ENCODE data around the gene MGAT5B. TPM values are rescaled to one million over a fixed set of nuclear protein-coding genes. Genes with fewer than 3 reads are reported as not detected.

The MGAT5B gene
- total RNA-seq, 6 experiments from 2014 or later = 1.5 to 2.3 (median 1.8) TPM

- no peak for TF ChIP-seq CTCF (IDR thresholded peaks at IDR 0.05)
- H3K4me1 Mint-ChIP-seq (ENCODE audit: low read depth) = no peaks in the 10 kb centered on the region
- peaks cover 6% of the 10 kb centered on the region for H3K27me3 Mint-ChIP-seq (ENCODE audit: insufficient read depth)
- no peak overlapping the region for H3K4me3 Mint-ChIP-seq
- H3K36me3 Mint-ChIP-seq (ENCODE audit: low read depth) = no peaks in the 10 kb centered on the region
- no peak overlapping the region for H3K27ac Mint-ChIP-seq
- no peak for DNase-seq
- no peaks in the 10 kb centered on the region for H3K9me3 Mint-ChIP-seq
These were observed 21.1 kb downstream of the MGAT5B start for GRCh38 chr17:76889323-76889722.

- Mint-ChIP-seq H3K36me3 (ENCODE audit: low read depth) (no peaks in the 10 kb centered on the region), H3K27me3 (ENCODE audit: insufficient read depth) (peaks cover 11% of the 10 kb centered on the region; the same call in 1 of the 2 replicates), H3K9me3 (no peaks in the 10 kb centered on the region), H3K27ac (no peak overlapping the region), H3K4me3 (no peak overlapping the region), H3K4me1 (ENCODE audit: low read depth) (no peaks in the 10 kb centered on the region)
- no peak for DNase-seq
- TF ChIP-seq CTCF (IDR thresholded peaks at IDR 0.05) = no peak
These were observed 24.1 kb downstream of the MGAT5B start for GRCh38 chr17:76892329-76892728.

- Mint-ChIP-seq H3K36me3 (ENCODE audit: low read depth) (no peaks in the 10 kb centered on the region), H3K27ac (no peak overlapping the region), H3K27me3 (ENCODE audit: insufficient read depth) (peaks cover 12% of the 10 kb centered on the region; the same call in 1 of the 2 replicates), H3K4me3 (no peak overlapping the region), H3K4me1 (ENCODE audit: low read depth) (no peaks in the 10 kb centered on the region), H3K9me3 (no peaks in the 10 kb centered on the region)
- TF ChIP-seq CTCF (IDR thresholded peaks at IDR 0.05) = no peak
- DNase-seq = no peak
These were observed 25.6 kb downstream of the MGAT5B start for GRCh38 chr17:76893623-76894334.

- Mint-ChIP-seq H3K27ac (no peak overlapping the region), H3K4me1 (ENCODE audit: low read depth) (no peaks in the 10 kb centered on the region), H3K36me3 (ENCODE audit: low read depth) (no peaks in the 10 kb centered on the region), H3K4me3 (no peak overlapping the region), H3K9me3 (no peaks in the 10 kb centered on the region), H3K27me3 (ENCODE audit: insufficient read depth) (peaks cover 12% of the 10 kb centered on the region)
- no peak for DNase-seq
- TF ChIP-seq CTCF (IDR thresholded peaks at IDR 0.05) = no peak
These were observed 26.6 kb downstream of the MGAT5B start for GRCh38 chr17:76894842-76895241.

- peaks cover 18% of the 10 kb centered on the region for H3K27me3 Mint-ChIP-seq (ENCODE audit: insufficient read depth)
- no peaks in the 10 kb centered on the region for H3K36me3 Mint-ChIP-seq (ENCODE audit: low read depth)
- H3K27ac Mint-ChIP-seq = no peak overlapping the region
- TF ChIP-seq CTCF (IDR thresholded peaks at IDR 0.05) = no peak
- no peaks in the 10 kb centered on the region for H3K9me3 Mint-ChIP-seq
- DNase-seq = no peak
- no peaks in the 10 kb centered on the region for H3K4me1 Mint-ChIP-seq (ENCODE audit: low read depth)
- H3K4me3 Mint-ChIP-seq = no peak overlapping the region
These were observed 28.8 kb downstream of the MGAT5B start for GRCh38 chr17:76897023-76897422.

Measured in HFFc6 (cell line).